ENCODE measurements around the gene SLC25A44.

SLC25A44 gene

DNA sequence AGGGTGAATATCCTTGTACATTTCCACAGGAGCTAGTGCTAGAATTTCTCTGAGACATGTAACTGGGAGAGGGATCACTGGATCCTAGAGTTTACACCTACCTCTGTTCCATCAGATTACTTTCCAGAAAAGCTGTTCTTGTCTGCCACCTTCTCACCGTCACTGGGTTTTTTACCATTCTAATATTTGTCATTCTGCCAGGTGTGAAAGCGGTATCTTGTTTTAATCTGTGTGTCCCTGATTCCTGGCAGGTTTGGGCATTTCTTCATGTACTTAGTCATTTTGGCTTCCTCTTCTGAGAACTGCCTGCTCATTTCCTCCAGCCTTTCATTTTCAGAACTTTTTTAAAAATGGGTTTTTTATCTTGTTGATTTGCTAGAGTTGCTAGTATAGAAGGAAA lies 24.0 kb downstream of the SLC25A44 start:
- TF ChIP-seq, protein P1, sequence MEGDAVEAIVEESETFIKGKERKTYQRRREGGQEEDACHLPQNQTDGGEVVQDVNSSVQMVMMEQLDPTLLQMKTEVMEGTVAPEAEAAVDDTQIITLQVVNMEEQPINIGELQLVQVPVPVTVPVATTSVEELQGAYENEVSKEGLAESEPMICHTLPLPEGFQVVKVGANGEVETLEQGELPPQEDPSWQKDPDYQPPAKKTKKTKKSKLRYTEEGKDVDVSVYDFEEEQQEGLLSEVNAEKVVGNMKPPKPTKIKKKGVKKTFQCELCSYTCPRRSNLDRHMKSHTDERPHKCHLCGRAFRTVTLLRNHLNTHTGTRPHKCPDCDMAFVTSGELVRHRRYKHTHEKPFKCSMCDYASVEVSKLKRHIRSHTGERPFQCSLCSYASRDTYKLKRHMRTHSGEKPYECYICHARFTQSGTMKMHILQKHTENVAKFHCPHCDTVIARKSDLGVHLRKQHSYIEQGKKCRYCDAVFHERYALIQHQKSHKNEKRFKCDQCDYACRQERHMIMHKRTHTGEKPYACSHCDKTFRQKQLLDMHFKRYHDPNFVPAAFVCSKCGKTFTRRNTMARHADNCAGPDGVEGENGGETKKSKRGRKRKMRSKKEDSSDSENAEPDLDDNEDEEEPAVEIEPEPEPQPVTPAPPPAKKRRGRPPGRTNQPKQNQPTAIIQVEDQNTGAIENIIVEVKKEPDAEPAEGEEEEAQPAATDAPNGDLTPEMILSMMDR (conservative IDR thresholded peaks at IDR 0.05; ENCODE audit: control insufficient read depth, insufficient read depth, low read depth, low read length) = no peak
- no peak overlapping the region for H3K4me3 ChIP-seq (ENCODE audit: control insufficient read depth, low read depth, low read length)
- DNase-seq (ENCODE audit: low read depth) = peak; percentile 63

DNA sequence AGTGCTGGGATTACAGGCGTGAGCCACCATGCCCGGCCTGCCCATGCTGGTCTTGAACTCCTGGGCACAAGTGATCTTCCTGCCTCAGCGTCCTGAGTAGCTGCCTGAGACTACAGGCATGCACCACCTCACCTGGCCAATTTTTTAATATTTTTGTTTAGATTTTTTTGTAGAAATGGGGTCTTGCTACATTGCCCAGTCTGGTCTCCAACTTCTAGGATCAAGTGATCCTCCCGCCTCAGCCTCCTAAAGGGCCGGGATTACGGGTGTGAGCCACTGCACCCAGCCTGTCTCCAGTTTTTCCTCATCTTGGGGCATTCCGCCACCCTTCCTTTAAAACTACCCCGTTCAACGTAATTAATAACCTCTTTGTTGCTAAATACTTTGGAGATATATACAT lies 26.3 kb downstream of the SLC25A44 start:
- DNase-seq (ENCODE audit: low read depth) = no peak
- H3K4me3 ChIP-seq (ENCODE audit: control insufficient read depth, low read depth, low read length) = no peak overlapping the region
- TF ChIP-seq, protein P1 (conservative IDR thresholded peaks at IDR 0.05; ENCODE audit: control insufficient read depth, insufficient read depth, low read depth, low read length) = no peak

DNA sequence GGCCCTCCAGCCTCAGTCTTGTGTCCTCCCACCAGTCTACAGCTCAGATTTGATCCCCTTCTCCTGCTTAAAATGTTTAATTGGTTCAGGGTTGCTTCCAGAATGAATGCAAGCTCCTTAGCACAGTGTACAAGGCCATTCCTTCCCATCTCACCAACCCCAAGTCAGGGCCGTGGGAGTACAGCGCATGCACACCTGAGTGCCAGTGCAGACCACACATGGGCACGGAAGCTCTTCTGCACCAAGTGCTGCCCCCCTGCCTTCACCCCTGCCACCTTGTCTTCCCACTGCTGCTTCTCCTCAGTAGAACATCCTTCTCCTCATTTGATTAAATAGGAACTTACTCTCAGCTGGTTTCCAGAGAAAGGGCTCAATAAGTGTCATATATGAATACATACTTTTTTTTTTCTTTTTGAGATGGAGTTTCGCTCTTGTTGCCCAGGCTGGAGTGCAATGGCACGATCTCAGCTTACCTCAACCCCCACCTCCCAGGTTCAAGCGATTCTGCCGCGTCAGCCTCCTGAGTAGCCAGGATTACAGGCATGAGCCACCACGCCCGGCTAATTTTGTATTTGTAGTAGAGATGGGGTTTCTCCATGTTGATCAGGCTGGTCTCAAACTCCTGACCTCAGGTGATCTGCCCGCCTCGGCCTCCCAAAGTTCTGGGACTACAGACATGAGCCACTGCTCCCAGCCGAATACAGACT lies 28.2 kb downstream of the SLC25A44 start:
- DNase-seq (ENCODE audit: low read depth) = no peak
- H3K4me3 ChIP-seq (ENCODE audit: control insufficient read depth, low read depth, low read length) = no peak overlapping the region
- TF ChIP-seq, protein P1 (conservative IDR thresholded peaks at IDR 0.05; ENCODE audit: control insufficient read depth, insufficient read depth, low read depth, low read length) = no peak

DNA sequence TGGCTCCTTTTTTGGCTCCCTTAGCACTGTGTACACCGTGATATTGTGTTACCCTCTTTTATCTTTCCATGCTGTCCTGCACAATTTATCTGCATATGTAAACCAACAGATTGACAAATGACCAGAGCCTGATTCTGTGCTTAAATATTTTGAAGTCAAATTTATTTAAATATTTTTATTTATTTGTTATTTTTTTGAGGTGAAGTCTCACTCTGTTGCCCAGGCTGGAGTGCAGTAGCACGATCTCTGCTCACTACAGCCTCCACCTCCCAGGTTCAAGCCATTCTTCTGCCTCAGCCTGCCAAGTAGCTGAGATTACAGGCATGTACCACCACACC lies 31.7 kb downstream of the SLC25A44 start:
- TF ChIP-seq, protein P1 (conservative IDR thresholded peaks at IDR 0.05; ENCODE audit: control insufficient read depth, insufficient read depth, low read depth, low read length) = no peak
- DNase-seq (ENCODE audit: low read depth) = no peak
- H3K4me3 ChIP-seq (ENCODE audit: control insufficient read depth, low read depth, low read length) = no peak overlapping the region

DNA sequence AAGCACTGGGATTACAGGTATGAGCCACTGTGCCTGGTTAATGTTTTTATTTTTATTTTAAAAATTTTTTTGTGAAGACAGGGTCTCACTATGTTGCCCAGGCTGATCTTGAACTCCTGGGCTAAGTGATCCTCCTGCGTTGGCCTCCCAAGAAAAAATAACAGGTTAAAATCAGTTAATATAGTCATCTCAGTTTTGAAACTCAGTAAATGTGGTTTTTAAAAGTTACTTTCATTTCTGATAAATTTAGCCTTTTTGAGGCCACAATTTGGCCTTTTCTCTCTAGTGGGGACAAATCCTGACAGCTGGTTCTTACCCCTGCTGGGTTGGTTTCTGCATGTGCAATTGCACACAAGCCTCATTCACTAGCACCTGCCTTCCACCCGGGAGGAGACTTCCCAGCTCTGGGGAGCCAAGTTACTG lies 32.2 kb downstream of the SLC25A44 start:
- no peak for DNase-seq (ENCODE audit: low read depth)
- TF ChIP-seq, protein P1 (conservative IDR thresholded peaks at IDR 0.05; ENCODE audit: control insufficient read depth, insufficient read depth, low read depth, low read length) = no peak
- no peak overlapping the region for H3K4me3 ChIP-seq (ENCODE audit: control insufficient read depth, low read depth, low read length)

DNA sequence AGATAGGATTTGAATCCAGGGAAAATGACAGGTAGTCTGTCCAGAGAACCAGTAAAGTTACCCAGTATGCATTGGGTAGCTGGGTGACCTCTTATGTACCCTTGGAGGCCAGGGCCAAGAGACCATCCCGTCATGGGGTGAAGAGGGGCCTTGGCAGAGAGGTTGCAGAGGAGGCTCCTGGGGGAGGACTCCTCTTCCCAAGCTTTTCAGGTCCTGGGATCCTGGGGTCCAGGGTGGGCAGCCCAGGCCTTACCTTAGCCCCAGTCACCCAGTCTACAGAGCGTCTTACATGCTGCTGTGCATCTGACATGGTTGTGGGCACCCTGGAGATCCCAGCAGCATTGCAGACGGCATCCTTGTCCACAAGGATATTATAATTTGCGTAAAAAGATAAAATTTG lies 32.9 kb downstream of the SLC25A44 start:
- no peak overlapping the region for H3K4me3 ChIP-seq (ENCODE audit: control insufficient read depth, low read depth, low read length)
- TF ChIP-seq, protein P1 (conservative IDR thresholded peaks at IDR 0.05; ENCODE audit: control insufficient read depth, insufficient read depth, low read depth, low read length) = no peak
- DNase-seq (ENCODE audit: low read depth) = no peak

DNA sequence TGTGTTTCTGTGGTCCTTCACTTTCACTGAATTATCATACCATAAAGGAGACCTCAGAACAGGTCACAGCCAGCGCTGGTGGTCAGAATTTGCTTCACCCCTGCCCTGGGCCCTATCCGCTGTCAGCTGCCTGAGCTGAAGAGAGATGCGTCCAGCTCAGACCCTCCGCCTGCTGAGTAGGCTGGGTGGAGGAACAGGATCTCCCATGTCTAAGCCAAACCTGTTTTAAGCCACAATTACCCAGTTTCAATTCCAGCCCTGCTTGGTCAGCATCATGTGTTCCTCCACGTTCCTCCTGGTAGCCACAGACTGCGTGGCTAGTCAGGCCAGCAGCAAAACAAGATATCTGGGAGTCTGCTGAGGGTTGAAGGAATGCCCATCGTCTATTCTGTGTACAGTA lies 34.6 kb downstream of the SLC25A44 start:
- no peak overlapping the region for H3K4me3 ChIP-seq (ENCODE audit: control insufficient read depth, low read depth, low read length)
- TF ChIP-seq, protein P1 (conservative IDR thresholded peaks at IDR 0.05; ENCODE audit: control insufficient read depth, insufficient read depth, low read depth, low read length) = no peak
- DNase-seq (ENCODE audit: low read depth) = no peak

All from fibroblast of mammary gland (primary cell).